ENCODE results near the gene CREG1. TPM values are rescaled to one million over a fixed set of nuclear protein-coding genes. Genes with fewer than 3 reads are reported as not detected.

The CREG1 gene
- total and polyA plus RNA-seq, 2 experiments from 2014 or later: 21.2 to 42.7 TPM

- no peaks in the 10 kb centered on the region for H3K36me3 Mint-ChIP-seq (ENCODE audit: low read depth)
- no peaks in the 10 kb centered on the region for H3K27me3 Mint-ChIP-seq (ENCODE audit: insufficient read depth, low read depth, poor library complexity)
- no peak overlapping the region for H3K27ac ChIP-seq (ENCODE audit: low read depth)
- H3F3A ChIP-seq (replicated peaks; ENCODE audit: low read depth): no peaks in the 10 kb centered on the region
- TF ChIP-seq ZNF462 (CRISPR knock-in tag; IDR thresholded peaks at IDR 0.05) (no peak), CTCF (conservative IDR thresholded peaks at IDR 0.05; ENCODE audit: low read depth in 2 of 2) (no peak), REST (IDR thresholded peaks at IDR 0.05; ENCODE audit: unreplicated experiment) (no peak), ETS1 (IDR thresholded peaks at IDR 0.05) (no peak), CREB1 (CRISPR knock-in tag; IDR thresholded peaks at IDR 0.05; ENCODE audit: low read depth) (no peak), POLR2AphosphoS5 (IDR thresholded peaks at IDR 0.05; ENCODE audit: low read depth) (no peak), JUNB (IDR thresholded peaks at IDR 0.05; ENCODE audit: unreplicated experiment) (no peak), EZH2 (IDR thresholded peaks at IDR 0.05; ENCODE audit: low read depth, unreplicated experiment) (no peak), ZNF331 (CRISPR knock-in tag; IDR thresholded peaks at IDR 0.05; ENCODE audit: low read depth) (no peak), ZNF114 (CRISPR knock-in tag; IDR thresholded peaks at IDR 0.05) (no peak), EZH2phosphoT487 (IDR thresholded peaks at IDR 0.05; ENCODE audit: unreplicated experiment) (no peak), STAT1 (IDR thresholded peaks at IDR 0.05; ENCODE audit: unreplicated experiment) (no peak), NANOG (IDR thresholded peaks at IDR 0.05; ENCODE audit: borderline replicate concordance) (no peak)
- ATAC-seq (no peak), DNase-seq (ENCODE audit: low spot score) (no peak)
- no peak overlapping the region for H3K4me3 ChIP-seq
- H3K27me3 ChIP-seq (ENCODE audit: insufficient read depth): no peaks in the 10 kb centered on the region
- no peaks in the 10 kb centered on the region for H4K20me1 ChIP-seq (replicated peaks; ENCODE audit: insufficient read depth)
- peaks cover 11% of the 10 kb centered on the region; the same call in 1 of the 3 replicates for H3K9me3 Mint-ChIP-seq
- H3K4me3 Mint-ChIP-seq: no peak overlapping the region
- H3K27ac Mint-ChIP-seq: no peak overlapping the region
- no peaks in the 10 kb centered on the region for H3K9me2 ChIP-seq (ENCODE audit: insufficient read depth)
- no peaks in the 10 kb centered on the region for H3K4me1 ChIP-seq (ENCODE audit: insufficient read depth)
- no peaks in the 10 kb centered on the region for H3K36me3 ChIP-seq (ENCODE audit: insufficient read depth)
- H2AFZ ChIP-seq: no peak overlapping the region
- no peak overlapping the region for H3K4me2 ChIP-seq
- H3K79me2 ChIP-seq (replicated peaks; ENCODE audit: insufficient read depth): no peaks in the 10 kb centered on the region
- H3K4me1 Mint-ChIP-seq: no peaks in the 10 kb centered on the region
These were observed 38.9 kb upstream of the CREG1 start for GRCh38 chr1:167592475-167592874.

Measured in GM23338 (cell line).